GM19035 (cell line): ENCODE data around the gene NEURL3.
A peak's percentile ranks its signal among the peaks of the same experiment; 100 is the strongest.
"Not testable (repeated sequence)": the region's sequence is repeated elsewhere in the genome, so short reads cannot be mapped to it uniquely, and the experiment has no call there.

Experiments used
- ATAC-seq: cut with Tn5 transposase; IDR thresholded peaks from one replicate; pipeline ENCODE4 v1.9.1; 2021; ENCODE audit not compliant: unreplicated experiment

NEURL3 gene

GRCh38 chr2:96508521-96509113 is 3.5 kb upstream of the NEURL3 start:
- ATAC-seq = no peak

GRCh38 chr2:96507957-96508520 is 2.9 kb upstream of the NEURL3 start:
- ATAC-seq = peak; percentile 55

GRCh38 chr2:96506907-96507240 is 1.7 kb upstream of the NEURL3 start:
- no peak for ATAC-seq

- ATAC-seq = no peak
These were observed 1.1 kb upstream of the NEURL3 start for GRCh38 chr2:96506016-96506906.

GRCh38 chr2:96503637-96504243 is 1.4 kb downstream of the NEURL3 start:
- ATAC-seq = no peak

- ATAC-seq = no peak
These were observed 2.1 kb downstream of the NEURL3 start for GRCh38 chr2:96502891-96503636.

- no peak for ATAC-seq
These were observed 3.0 kb downstream of the NEURL3 start for GRCh38 chr2:96501886-96502810.

- ATAC-seq = no peak
These were observed 3.7 kb downstream of the NEURL3 start for GRCh38 chr2:96501471-96501874.

- ATAC-seq = no peak
These were observed 4.6 kb downstream of the NEURL3 start for GRCh38 chr2:96500385-96501066.

GRCh38 chr2:96499061-96499960 is 5.8 kb downstream of the NEURL3 start:
- no peak for ATAC-seq

- ATAC-seq = not testable (repeated sequence)
These were observed 6.5 kb downstream of the NEURL3 start for GRCh38 chr2:96498611-96499010.

GRCh38 chr2:96498021-96498431 is 7.1 kb downstream of the NEURL3 start:
- no peak for ATAC-seq

GRCh38 chr2:96495982-96496629 is 9.1 kb downstream of the NEURL3 start:
- ATAC-seq = no peak

GRCh38 chr2:96494188-96494587 is 11.0 kb downstream of the NEURL3 start:
- ATAC-seq = no peak

- ATAC-seq = no peak
These were observed 12.1 kb downstream of the NEURL3 start for GRCh38 chr2:96493072-96493471.

- no peak for ATAC-seq
These were observed 13.2 kb downstream of the NEURL3 start for GRCh38 chr2:96491860-96492497.

GRCh38 chr2:96489663-96490062 is 15.5 kb downstream of the NEURL3 start:
- no peak for ATAC-seq
